Neural progenitor cell (in vitro differentiated cells): ENCODE measurements around the gene VEPH1.

Experiments
- CTCF ChIP-seq: fragments of 200-600 bp; sonication (generic); IDR thresholded peaks from 2 replicates; pipeline ENCODE4 v1.5.1; 2017; ENCODE audit warnings: antibody characterized with exemption, mild to moderate bottlenecking
- EZH2 ChIP-seq: fragments of 200-600 bp; sonication (generic); IDR thresholded peaks from 2 replicates; pipeline ENCODE4 v1.6.1; 2017; ENCODE audit warnings: antibody characterized with exemption, mild to moderate bottlenecking, moderate library complexity
- EZH2phosphoT487 ChIP-seq: fragments of 200-600 bp; sonication (generic); IDR thresholded peaks from 2 replicates; pipeline ENCODE4 v1.6.1; 2017; ENCODE audit warnings: antibody characterized with exemption

- TF ChIP-seq CTCF (no peak), EZH2phosphoT487 (no peak), EZH2 (no peak)
These were observed 23.6 kb downstream of the VEPH1 start for GRCh38 chr3:157479464-157480243.
